Measurements from ENCODE around the gene LRFN2. TPM values are rescaled to one million over a fixed set of nuclear protein-coding genes. Genes with fewer than 3 reads are reported as not detected.

LRFN2 gene
- total RNA-seq, 2 experiments from 2014 or later: not detected

DNA sequence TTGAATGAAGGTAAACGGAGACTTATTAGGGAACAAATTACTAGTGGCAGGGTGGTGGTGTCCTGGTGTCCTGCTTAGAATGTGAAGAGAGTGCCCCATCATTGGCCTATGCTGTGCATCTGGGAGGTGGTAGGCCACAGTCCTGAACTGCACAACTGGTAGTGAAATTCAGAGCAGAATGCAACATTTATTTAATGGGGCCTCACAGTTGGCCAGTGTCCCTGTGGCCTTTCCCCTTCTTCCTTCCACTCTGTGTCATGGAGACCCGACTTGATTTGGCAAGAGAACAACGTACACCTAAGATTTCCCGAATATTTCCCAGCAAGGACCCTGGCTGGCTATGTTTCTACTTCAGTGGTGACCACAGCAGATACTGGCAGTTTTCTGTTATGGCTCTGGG, 206.9 kb downstream of the LRFN2 start:
- no peaks in the 10 kb centered on the region for H3K36me3 ChIP-seq (ENCODE audit: insufficient read depth, low read length)
- Mint-ChIP-seq H3K27ac (no peak overlapping the region), H3K36me3 (ENCODE audit: low read depth) (no peaks in the 10 kb centered on the region), H3K9me3 (no peaks in the 10 kb centered on the region), H3K27me3 (no peaks in the 10 kb centered on the region), H3K4me1 (ENCODE audit: low read depth) (peaks cover 1% of the 10 kb centered on the region), H3K4me3 (no peak overlapping the region)
- no peaks in the 10 kb centered on the region for H3K27me3 ChIP-seq (ENCODE audit: control insufficient read depth in 1 of 2, insufficient read depth in 2 of 2, low read length in 2 of 2)
- ChIA-PET POLR2A (no interaction called here), CTCF (no interaction called here)
- no peak overlapping the region for H3K27ac ChIP-seq (ENCODE audit: low read depth in 1 of 2, low read length in 2 of 2)
- no peak for DNase-seq
- TF ChIP-seq, protein P1, sequence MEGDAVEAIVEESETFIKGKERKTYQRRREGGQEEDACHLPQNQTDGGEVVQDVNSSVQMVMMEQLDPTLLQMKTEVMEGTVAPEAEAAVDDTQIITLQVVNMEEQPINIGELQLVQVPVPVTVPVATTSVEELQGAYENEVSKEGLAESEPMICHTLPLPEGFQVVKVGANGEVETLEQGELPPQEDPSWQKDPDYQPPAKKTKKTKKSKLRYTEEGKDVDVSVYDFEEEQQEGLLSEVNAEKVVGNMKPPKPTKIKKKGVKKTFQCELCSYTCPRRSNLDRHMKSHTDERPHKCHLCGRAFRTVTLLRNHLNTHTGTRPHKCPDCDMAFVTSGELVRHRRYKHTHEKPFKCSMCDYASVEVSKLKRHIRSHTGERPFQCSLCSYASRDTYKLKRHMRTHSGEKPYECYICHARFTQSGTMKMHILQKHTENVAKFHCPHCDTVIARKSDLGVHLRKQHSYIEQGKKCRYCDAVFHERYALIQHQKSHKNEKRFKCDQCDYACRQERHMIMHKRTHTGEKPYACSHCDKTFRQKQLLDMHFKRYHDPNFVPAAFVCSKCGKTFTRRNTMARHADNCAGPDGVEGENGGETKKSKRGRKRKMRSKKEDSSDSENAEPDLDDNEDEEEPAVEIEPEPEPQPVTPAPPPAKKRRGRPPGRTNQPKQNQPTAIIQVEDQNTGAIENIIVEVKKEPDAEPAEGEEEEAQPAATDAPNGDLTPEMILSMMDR (IDR thresholded peaks at IDR 0.05): no peak
- intact Hi-C loops (cut with DNase I, micrococcal nuclease): no loop called here
- ATAC-seq (ENCODE audit: poor library complexity): no peak
- H3K9me3 ChIP-seq (ENCODE audit: control insufficient read depth in 1 of 2, insufficient read depth in 1 of 2, low read length in 2 of 2): peaks cover 0 to 6% of the 10 kb centered on the region in 2 experiments
- H3K4me3 ChIP-seq (ENCODE audit: low read length): no peak overlapping the region
- H3K4me1 ChIP-seq (ENCODE audit: insufficient read depth, low read length): no peaks in the 10 kb centered on the region

DNA sequence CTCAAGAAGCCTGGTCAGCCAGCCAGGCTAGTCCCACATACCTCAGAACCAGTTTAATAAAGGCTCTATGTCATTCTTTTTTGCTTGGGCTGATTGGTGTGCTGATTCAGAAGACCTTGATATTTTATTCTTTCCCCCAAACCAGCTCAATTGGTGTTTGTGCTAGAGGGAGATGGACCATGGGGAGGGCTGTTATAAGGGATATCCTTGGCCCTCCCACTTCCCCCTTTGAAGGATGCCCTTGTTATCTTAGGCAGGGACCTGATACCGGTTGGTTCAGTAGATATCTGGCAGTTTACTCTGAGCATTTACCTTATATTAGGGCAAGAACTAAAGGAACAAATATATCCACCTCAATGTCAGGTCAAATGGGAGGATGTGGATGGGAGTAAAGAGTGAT, 207.4 kb downstream of the LRFN2 start:
- no peaks in the 10 kb centered on the region for H3K36me3 ChIP-seq (ENCODE audit: insufficient read depth, low read length)
- ChIA-PET POLR2A (no interaction called here), CTCF (no interaction called here)
- Mint-ChIP-seq H3K27me3 (no peaks in the 10 kb centered on the region), H3K9me3 (no peaks in the 10 kb centered on the region), H3K36me3 (ENCODE audit: low read depth) (no peaks in the 10 kb centered on the region), H3K4me3 (no peak overlapping the region), H3K4me1 (ENCODE audit: low read depth) (no peaks in the 10 kb centered on the region), H3K27ac (no peak overlapping the region)
- DNase-seq: no peak
- no peak overlapping the region for H3K27ac ChIP-seq (ENCODE audit: low read depth in 1 of 2, low read length in 2 of 2)
- TF ChIP-seq, protein P1 (IDR thresholded peaks at IDR 0.05): no peak
- H3K4me3 ChIP-seq (ENCODE audit: low read length): no peak overlapping the region
- H3K4me1 ChIP-seq (ENCODE audit: insufficient read depth, low read length): no peaks in the 10 kb centered on the region
- H3K27me3 ChIP-seq (ENCODE audit: control insufficient read depth in 1 of 2, insufficient read depth in 2 of 2, low read length in 2 of 2): no peaks in the 10 kb centered on the region
- H3K9me3 ChIP-seq (ENCODE audit: control insufficient read depth in 1 of 2, insufficient read depth in 1 of 2, low read length in 2 of 2): peaks cover 0 to 6% of the 10 kb centered on the region in 2 experiments
- no peak for ATAC-seq (ENCODE audit: poor library complexity)
- intact Hi-C loops (cut with DNase I, micrococcal nuclease): no loop called here

DNA sequence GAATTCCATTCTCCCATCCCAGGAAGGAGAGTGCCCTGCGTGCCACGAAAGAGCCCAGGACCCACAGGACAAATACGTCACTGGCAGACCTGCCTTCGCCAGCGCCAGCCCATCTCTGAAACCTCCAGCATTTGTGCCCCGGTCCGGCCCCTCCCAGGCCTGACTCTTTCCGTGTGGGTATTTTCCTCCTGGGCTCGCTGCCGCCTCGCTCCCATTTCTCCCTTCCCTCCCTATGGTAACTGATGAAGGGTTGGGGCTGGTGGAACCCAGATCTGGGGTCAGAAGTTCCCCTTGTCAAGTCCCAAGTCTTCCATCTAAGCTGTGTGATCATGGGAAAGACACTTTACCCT, 208.5 kb downstream of the LRFN2 start:
- Mint-ChIP-seq H3K36me3 (ENCODE audit: low read depth) (no peaks in the 10 kb centered on the region), H3K27me3 (no peaks in the 10 kb centered on the region), H3K9me3 (no peaks in the 10 kb centered on the region), H3K4me1 (ENCODE audit: low read depth) (no peaks in the 10 kb centered on the region), H3K27ac (no peak overlapping the region), H3K4me3 (no peak overlapping the region)
- intact Hi-C loops (cut with DNase I, micrococcal nuclease): no loop called here
- Histone ChIP-seq H3K27me3 (ENCODE audit: control insufficient read depth in 1 of 2, insufficient read depth in 2 of 2, low read length in 2 of 2) (no peaks in the 10 kb centered on the region), H3K9me3 (ENCODE audit: control insufficient read depth in 1 of 2, insufficient read depth in 1 of 2, low read length in 2 of 2) (peaks cover 0 to 6% of the 10 kb centered on the region in 2 experiments), H3K36me3 (ENCODE audit: insufficient read depth, low read length) (no peaks in the 10 kb centered on the region), H3K4me1 (ENCODE audit: insufficient read depth, low read length) (no peaks in the 10 kb centered on the region), H3K4me3 (ENCODE audit: low read length) (no peak overlapping the region), H3K27ac (ENCODE audit: low read depth in 1 of 2, low read length in 2 of 2) (no peak overlapping the region)
- POLR2A ChIA-PET: no interaction called here
- no peak for DNase-seq
- TF ChIP-seq, protein P1 (IDR thresholded peaks at IDR 0.05): no peak
- ATAC-seq (ENCODE audit: poor library complexity): no peak
- CTCF ChIA-PET: no interaction called here
